HTERT RPE-1 (cell line): Measurements from ENCODE around the gene SCML1.

Experiments
- in situ Hi-C: fragments of 300-500 bp; cut with MboI; formaldehyde crosslinking; loops from 4 replicates; pipeline ENCODE4 v1.14.3; 2020; ENCODE audit warnings: low sequenced_read_pairs

SCML1 gene

GRCh38 chrX:17736856-17737709 is at the start of gene SCML1:
SCML1 (plus strand) TSS chrX:17737493; CDS start chrX:17744187, 6,694 bp downstream.
- in situ Hi-C loops, result no loop called here

GRCh38 chrX:17687648-17688047 is 49.6 kb upstream of the SCML1 start:
- in situ Hi-C loops, result no loop called here

GRCh38 chrX:17689971-17690409 is 47.3 kb upstream of the SCML1 start:
- in situ Hi-C loops, result no loop called here

GRCh38 chrX:17692709-17693346 is 44.5 kb upstream of the SCML1 start:
- in situ Hi-C loops, result no loop called here

GRCh38 chrX:17697191-17697590 is 40.1 kb upstream of the SCML1 start:
- in situ Hi-C loops, result no loop called here

- in situ Hi-C loops, result no loop called here
Measured at GRCh38 chrX:17700976-17701375, 36.3 kb upstream of the SCML1 start.

GRCh38 chrX:17703201-17703600 is 34.1 kb upstream of the SCML1 start:
- in situ Hi-C loops, result no loop called here

- in situ Hi-C loops, result no loop called here
Measured at GRCh38 chrX:17705211-17705610, 32.1 kb upstream of the SCML1 start.

- in situ Hi-C loops, result no loop called here
Measured at GRCh38 chrX:17706676-17707075, 30.6 kb upstream of the SCML1 start.

GRCh38 chrX:17707731-17708130 is 29.6 kb upstream of the SCML1 start:
- in situ Hi-C loops, result no loop called here

- in situ Hi-C loops, result no loop called here
Measured at GRCh38 chrX:17710871-17711301, 26.4 kb upstream of the SCML1 start.

GRCh38 chrX:17713288-17713687 is 24.0 kb upstream of the SCML1 start:
- in situ Hi-C loops, result no loop called here

GRCh38 chrX:17718649-17719165 is 18.6 kb upstream of the SCML1 start:
- in situ Hi-C loops, result no loop called here

GRCh38 chrX:17719711-17720110 is 17.6 kb upstream of the SCML1 start:
- in situ Hi-C loops, result no loop called here

GRCh38 chrX:17721715-17722114 is 15.6 kb upstream of the SCML1 start:
- in situ Hi-C loops, result no loop called here

- in situ Hi-C loops, result no loop called here
Measured at GRCh38 chrX:17725181-17725580, 12.1 kb upstream of the SCML1 start.

GRCh38 chrX:17732138-17732783 is 5.0 kb upstream of the SCML1 start:
- in situ Hi-C loops, result no loop called here

GRCh38 chrX:17735406-17735805 is 1.9 kb upstream of the SCML1 start:
- in situ Hi-C loops, result no loop called here

GRCh38 chrX:17736478-17736855 is 826 bp upstream of the SCML1 start:
- in situ Hi-C loops, result no loop called here

GRCh38 chrX:17737710-17737985 is 355 bp downstream of the SCML1 start:
- in situ Hi-C loops, result no loop called here

- in situ Hi-C loops, result no loop called here
Measured at GRCh38 chrX:17737986-17738713, 857 bp downstream of the SCML1 start.
